Measurements from ENCODE around the gene TNNI3. TPM values are rescaled to one million over a fixed set of nuclear protein-coding genes. Genes with fewer than 3 reads are reported as not detected.
"Not testable (repeated sequence)": the region's sequence is repeated elsewhere in the genome, so short reads cannot be mapped to it uniquely, and the experiment has no call there.

TNNI3 gene
- polyA plus RNA-seq, 1 donor: 3.3 TPM

DNA sequence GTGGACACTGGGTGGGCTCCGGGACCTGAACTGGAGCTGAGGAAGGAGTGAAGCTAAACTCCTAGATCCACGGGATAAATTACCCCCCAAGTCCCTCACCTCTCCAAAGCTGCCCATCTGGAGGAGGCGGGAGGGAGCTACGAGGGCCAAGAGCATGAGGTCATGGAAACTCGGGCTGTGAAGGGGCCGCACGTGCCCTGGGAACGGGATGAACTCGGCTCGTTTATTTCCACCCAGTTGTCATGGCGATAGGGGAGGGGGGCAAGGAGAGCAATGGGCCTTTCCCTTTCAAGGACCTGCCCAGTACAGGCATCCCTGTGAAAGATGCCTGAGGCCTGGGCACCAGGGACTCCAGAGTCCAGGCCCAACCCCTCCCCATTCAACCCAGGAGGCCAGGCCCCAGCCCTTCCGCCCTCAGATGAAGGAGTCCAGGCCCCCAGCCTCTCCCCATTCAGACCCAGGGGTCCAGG is 43.9 kb downstream of the TNNI3 start:
- DNase-seq: peak; percentile 92

DNA sequence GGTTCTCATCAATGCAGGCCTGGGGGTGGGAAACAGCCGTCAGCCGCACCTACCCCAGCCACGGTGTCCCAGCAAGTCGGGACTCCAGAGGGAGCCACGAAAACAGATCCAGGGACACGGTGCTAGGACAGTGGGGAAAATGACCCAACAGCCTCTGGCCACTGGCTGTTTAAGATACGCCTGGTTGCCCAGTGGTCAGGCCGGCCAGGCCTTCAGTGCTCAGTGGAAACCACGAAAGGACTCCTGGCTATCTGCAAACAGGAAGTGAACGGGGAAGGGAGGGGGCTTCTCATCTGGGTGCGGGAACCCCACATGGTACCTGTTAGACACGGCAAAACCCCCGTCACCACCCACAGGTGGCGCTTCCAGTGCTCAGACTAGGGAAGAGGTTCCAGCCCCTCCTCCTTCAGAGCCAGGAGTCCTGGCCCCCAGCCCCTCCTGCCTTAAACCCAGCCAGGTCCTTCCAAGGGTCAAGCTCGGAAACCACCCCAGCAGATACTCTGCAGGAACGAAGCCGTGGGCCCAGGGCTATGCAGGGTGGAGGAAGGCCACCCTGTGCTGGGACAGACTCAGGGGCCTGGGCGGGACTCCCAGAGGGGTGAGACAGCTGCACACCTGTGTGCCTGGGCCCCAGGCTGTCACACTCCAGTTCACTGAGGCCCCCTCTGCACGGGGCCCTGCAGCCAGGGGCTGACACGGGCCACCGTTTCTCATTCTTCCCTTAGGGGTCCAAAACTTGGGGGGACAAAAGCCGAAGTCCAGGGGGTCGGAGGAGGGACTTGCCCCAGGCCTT is 44.6 kb downstream of the TNNI3 start:
- DNase-seq: peak; percentile 21

- no peak for DNase-seq
These were observed 45.2 kb downstream of the TNNI3 start for GRCh38 chr19:55112246-55112776.

- DNase-seq: no peak
These were observed 46.2 kb downstream of the TNNI3 start for GRCh38 chr19:55111238-55111831.

- no peak for DNase-seq
These were observed 47.8 kb downstream of the TNNI3 start for GRCh38 chr19:55109527-55110291.

DNA sequence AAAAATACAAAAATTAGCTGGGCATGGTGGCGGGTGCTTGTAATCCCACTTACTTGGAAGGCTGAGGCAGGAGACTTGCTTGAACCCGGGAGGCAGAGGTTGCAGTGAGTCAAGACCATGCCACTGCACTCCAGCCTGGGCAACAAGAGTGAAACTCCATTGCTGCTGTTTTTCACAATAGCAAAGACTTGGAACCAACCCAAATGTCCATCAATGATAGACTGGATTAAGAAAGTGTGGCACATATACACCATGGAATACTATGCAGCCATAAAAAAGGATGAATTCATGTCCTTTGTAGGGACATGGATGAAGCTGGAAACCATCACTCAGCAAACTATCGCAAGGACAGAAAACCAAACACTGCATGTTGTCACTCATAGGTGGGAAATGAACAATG is 50.3 kb downstream of the TNNI3 start:
- DNase-seq: not testable (repeated sequence)

DNA sequence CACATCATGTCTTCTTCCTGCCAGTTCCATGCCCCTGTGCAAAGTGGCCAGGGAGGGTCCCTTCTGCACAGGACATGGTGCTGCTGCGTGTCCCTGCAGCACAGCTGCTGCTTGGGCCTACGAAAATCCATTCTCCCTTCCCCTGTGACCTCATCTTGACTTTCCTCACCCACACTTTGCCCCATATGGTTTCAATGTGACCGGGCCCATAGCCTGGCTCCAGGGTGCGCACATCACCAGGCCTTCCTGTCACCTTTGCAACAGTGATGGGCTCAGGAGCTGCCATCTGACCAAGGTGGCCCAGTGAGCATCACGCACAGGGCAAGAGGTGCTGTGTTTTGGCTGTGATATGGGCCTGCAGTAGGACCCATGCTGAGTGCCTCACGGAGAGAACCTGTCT is 50.9 kb downstream of the TNNI3 start:
- DNase-seq: no peak

DNA sequence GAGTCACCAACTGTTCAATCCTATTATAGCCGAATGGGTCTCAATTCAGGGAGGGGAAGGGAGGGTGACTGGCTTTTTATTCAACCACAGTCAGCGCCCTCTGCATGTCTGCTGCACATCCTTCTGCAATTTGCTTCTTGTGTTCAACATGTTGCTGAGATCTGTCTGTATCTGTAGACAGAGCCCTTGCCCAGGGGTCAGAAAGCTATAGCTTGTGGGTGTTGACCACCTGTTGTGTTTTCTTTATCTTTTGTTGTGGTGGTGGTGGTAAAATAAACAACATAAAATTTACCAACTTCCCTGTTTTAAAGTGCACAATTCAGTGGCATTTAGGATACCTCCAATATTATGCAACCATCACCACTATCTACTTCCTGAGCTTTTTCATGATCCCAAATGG is 52.3 kb downstream of the TNNI3 start:
- no peak for DNase-seq

DNA sequence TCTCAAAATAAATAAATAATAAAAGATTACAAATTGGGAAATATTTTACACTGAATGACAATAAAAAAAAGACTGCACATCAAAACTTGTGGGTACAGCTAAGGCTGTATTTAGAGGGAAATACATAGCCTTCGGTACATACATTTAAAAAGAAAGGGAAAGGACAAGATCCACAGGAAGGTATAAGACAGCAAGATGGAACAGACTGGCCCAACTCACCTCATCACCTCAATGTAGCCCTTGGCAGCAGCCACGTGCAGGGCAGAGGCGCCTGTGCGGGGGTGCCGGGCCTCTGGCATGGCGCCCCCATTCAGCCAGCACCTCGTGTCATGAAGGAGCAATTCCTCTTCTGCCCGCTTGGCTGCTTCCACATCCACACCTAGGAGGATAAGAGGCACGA is 54.3 kb downstream of the TNNI3 start:
- no peak for DNase-seq

Other genes starting within 250 kb of the TNNI3 start
- gene NLRP7, start 210.2 kb downstream of the TNNI3 start, polyA plus RNA-seq (ENCODE audit: insufficient read length): not detected
- 35.6 TPM for gene NLRP2, start 191.4 kb downstream of the TNNI3 start, polyA plus RNA-seq (ENCODE audit: insufficient read length)
- 0.35 TPM for gene GP6, start 119.5 kb downstream of the TNNI3 start, polyA plus RNA-seq (ENCODE audit: insufficient read length)
- gene RDH13, start 94.6 kb downstream of the TNNI3 start, polyA plus RNA-seq (ENCODE audit: insufficient read length): 22.0 TPM
- gene EPS8L1, start 81.9 kb downstream of the TNNI3 start, polyA plus RNA-seq (ENCODE audit: insufficient read length): 56.7 TPM
- 68.6 TPM for gene PPP1R12C, start 40.1 kb downstream of the TNNI3 start, polyA plus RNA-seq (ENCODE audit: insufficient read length)
- gene TNNT1, start 8.5 kb downstream of the TNNI3 start, polyA plus RNA-seq (ENCODE audit: insufficient read length): 3.8 TPM
- gene DNAAF3, start 8.9 kb upstream of the TNNI3 start, polyA plus RNA-seq (ENCODE audit: insufficient read length): 7.5 TPM
- gene SYT5, start 22.6 kb upstream of the TNNI3 start, polyA plus RNA-seq (ENCODE audit: insufficient read length): 0.30 TPM
- 0.07 TPM for gene PTPRH, start 51.8 kb upstream of the TNNI3 start, polyA plus RNA-seq (ENCODE audit: insufficient read length)
- 2.8 TPM for gene TMEM86B, start 71.0 kb upstream of the TNNI3 start, polyA plus RNA-seq (ENCODE audit: insufficient read length)
- gene PPP6R1, start 101.3 kb upstream of the TNNI3 start, polyA plus RNA-seq (ENCODE audit: insufficient read length): 46.0 TPM
- gene HSPBP1, start 122.4 kb upstream of the TNNI3 start, polyA plus RNA-seq (ENCODE audit: insufficient read length): 24.0 TPM
- 14.7 TPM for gene BRSK1, start 126.3 kb upstream of the TNNI3 start, polyA plus RNA-seq (ENCODE audit: insufficient read length)
- 1.5 TPM for gene TMEM150B, start 167.6 kb upstream of the TNNI3 start, polyA plus RNA-seq (ENCODE audit: insufficient read length)
- 24.4 TPM for gene KMT5C, start 182.1 kb upstream of the TNNI3 start, polyA plus RNA-seq (ENCODE audit: insufficient read length)
- 0.78 TPM for gene COX6B2, start 197.0 kb upstream of the TNNI3 start, polyA plus RNA-seq (ENCODE audit: insufficient read length)
- 0.17 TPM for gene GARIN5B, start 205.5 kb upstream of the TNNI3 start, polyA plus RNA-seq (ENCODE audit: insufficient read length)
- 1.4 TPM for gene IL11, start 212.7 kb upstream of the TNNI3 start, polyA plus RNA-seq (ENCODE audit: insufficient read length)
- gene TMEM190, start 219.1 kb upstream of the TNNI3 start, polyA plus RNA-seq (ENCODE audit: insufficient read length): 0.48 TPM
- gene TMEM238, start 226.6 kb upstream of the TNNI3 start, polyA plus RNA-seq (ENCODE audit: insufficient read length): 0.32 TPM
- 746 TPM for gene RPL28, start 228.2 kb upstream of the TNNI3 start, polyA plus RNA-seq (ENCODE audit: insufficient read length)